HG03135 (cell line): ENCODE measurements around the gene KCNIP1.

Experiments
- ATAC-seq: cut with Tn5 transposase; IDR thresholded peaks from one replicate; pipeline ENCODE4 v1.9.1; 2021; ENCODE audit warnings: mild to moderate bottlenecking, moderate library complexity; ENCODE audit not compliant: unreplicated experiment

KCNIP1 gene

GRCh38 chr5:170700503-170700902 lies 196.7 kb downstream of the KCNIP1 start:
- no peak for ATAC-seq

GRCh38 chr5:170701334-170701733 lies 197.5 kb downstream of the KCNIP1 start:
- no peak for ATAC-seq

DNA sequence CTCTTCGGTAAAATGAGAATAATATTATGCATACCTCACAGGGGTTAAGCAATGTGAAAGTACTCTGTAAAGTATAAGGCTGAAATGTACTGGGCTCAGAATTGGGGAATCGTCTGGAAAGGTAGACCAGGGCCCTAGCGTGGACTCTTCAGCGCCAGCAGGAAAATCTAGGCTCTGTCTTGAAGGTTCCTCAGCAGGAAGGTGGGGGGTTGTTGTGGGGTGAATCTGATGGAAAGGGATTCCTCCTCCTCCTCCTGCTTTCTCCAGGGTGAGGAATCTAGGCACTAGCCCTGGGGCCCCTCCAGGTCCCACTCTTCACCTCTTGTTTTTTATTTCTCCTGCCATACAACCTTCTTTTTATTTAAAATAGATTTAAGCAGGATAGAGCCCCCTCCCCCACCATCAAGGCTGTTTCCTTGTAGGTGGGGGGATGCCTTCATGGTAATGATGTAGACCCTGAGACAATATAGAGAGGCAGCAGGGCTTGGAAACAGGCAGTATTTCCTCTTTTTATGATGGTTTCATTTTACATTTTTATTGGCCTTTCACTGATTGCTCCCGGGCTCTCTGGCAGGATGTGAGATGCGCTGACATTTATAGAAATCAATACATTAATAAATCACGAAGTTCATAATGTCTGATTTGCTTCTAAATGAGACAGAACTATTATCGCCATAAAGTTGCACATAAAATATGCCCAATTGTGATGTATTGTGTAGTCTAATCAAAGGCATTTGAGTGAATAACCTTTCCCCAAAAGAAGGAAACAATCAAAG lies 200.8 kb downstream of the KCNIP1 start:
- ATAC-seq, result no peak

GRCh38 chr5:170709640-170710039 lies 205.8 kb downstream of the KCNIP1 start:
- ATAC-seq, result no peak

DNA sequence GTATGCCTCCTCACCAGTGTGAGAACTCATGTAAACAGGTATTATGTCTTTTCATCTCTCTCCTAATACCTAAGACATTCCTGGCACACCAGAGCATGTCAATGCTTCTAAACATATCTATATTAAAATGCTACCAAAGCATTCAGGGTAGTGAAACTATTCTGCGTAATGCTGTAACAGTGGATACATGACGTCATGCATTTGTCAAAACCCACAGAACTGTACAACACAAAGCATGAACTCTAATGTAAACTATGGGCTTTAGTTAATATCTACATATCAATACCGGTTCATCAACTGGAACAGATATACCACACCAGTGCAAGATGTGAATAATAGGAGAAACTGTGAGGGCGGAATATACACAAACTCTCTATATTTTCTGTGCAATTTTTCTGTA lies 207.5 kb downstream of the KCNIP1 start:
- ATAC-seq, result no peak

DNA sequence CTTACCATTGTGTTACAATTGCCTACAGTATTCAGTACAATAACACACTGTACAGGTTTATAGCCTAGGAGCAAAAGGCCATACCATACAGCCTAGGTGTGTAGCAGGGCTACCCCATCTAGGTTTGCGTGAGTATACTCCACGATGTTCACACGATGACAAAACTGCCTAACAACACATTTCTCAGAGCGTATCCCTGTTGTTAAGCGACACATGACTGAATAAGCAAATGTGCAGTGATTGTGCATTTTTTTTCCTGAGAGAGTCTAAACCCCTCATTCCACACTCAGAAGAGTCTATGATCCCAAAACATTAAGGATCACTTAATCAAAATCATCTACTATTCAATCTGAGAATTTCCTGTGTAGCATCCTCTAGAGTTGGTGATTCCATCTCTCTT lies 211.3 kb downstream of the KCNIP1 start:
- ATAC-seq, result no peak

DNA sequence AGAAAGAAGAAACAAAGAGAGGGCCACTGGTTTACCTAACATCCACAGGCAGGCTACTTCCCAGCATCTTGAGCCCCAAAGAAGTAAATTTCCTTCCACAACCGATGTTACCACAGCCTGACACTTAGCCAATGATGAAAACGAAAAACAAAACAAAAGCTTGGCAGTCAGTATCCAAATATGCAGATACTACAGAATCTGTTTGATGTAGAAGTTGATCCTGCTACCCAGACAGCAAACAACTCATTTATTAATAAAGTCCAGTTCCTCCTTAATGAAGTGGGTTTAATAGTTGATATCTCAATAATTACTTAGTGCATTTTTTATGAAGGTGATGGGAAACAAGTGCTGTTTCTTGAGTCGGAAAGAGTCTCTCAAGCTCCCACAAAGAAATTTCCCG lies 212.6 kb downstream of the KCNIP1 start:
- no peak for ATAC-seq

GRCh38 chr5:170719551-170719950 lies 215.7 kb downstream of the KCNIP1 start:
- no peak for ATAC-seq

- no peak for ATAC-seq
Observed at GRCh38 chr5:170720179-170720578, 216.4 kb downstream of the KCNIP1 start.

DNA sequence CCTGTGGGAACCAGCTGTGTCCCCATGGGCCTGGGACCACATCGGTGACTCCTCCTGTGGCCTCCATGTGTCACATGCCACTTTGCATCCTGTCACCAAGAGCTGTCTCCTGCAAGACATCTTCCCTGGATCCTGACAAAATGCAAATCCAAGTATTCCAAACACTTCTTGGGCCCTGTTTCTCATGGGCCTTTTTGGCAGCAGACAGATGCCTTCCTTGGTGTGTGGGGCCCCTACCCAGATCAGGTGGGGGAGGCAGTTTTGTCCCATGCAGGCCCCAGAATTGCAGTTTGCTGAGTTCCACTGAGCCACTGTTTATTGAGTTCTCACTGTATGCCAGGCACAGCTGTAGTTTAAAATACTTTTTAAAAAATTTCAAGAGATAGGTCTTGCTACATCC lies 217.2 kb downstream of the KCNIP1 start:
- no peak for ATAC-seq

DNA sequence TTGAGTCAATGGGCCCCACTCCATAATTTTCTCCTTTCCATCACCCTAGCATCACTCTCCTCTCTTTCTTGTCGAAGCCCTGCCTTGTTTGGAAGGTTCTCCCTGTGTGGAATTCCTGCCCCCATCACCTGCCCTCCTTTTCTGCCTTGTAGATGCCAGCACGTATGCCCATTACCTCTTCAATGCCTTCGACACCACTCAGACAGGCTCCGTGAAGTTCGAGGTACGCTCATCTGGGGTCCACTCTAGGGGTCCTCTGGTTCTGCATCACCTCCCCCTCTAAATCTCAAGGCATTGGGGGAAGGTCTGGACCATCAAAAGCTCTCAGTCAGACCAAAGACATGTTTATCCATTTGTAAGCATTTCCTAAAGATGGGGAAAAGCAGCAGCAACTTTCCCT lies 217.9 kb downstream of the KCNIP1 start:
- no peak for ATAC-seq

DNA sequence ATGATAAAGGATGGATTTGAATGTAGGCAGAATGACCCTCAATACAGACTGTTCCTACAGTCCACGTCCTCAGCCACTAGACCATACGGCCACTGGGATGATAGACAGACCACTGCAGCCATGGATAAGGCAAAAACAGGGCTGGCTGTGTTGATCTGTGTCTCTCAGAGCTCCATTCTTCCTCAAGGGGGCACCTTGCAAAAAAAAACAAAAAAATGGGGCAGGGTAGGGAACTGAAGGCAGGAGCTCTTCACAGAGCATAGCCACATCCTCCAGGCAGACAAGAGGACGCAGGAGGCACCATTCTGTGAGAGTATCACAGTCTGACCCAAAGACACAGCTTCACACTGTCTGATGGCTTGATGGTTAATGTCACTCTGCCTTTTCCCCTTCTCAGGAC lies 218.5 kb downstream of the KCNIP1 start:
- ATAC-seq, result no peak

DNA sequence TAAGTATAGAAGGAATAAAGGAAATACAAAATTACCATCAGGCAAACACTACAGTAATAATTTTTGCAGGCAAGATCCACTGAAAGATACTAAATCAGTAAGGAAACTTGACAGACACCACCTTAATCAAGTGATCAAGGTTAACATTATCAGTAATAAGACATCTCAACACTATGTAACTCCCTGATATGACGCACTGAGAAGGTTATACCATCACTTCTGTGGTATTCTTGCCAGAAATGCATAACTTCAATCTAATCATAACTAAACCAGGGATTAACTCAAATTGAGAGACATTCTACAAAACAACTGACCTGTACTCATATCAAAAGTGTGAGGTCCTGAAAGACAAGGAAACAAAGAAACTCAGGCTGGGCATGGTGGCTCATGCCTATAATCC lies 227.2 kb downstream of the KCNIP1 start:
- no peak for ATAC-seq

DNA sequence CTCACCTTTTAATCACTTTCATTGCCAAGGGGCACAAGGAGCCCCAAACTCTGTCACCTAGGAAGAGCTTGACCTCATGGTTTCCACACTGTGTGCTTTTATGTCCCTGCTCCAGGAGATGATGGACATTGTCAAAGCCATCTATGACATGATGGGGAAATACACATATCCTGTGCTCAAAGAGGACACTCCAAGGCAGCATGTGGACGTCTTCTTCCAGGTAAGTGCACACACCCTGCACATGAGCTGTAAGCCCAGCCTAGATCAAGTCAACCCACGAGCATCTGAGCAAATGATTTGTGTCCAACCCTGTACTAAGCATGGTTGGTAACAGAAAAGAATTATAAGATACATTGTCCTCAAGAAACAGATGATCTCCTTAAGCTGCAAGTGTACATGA lies 228.9 kb downstream of the KCNIP1 start:
- ATAC-seq, result no peak

DNA sequence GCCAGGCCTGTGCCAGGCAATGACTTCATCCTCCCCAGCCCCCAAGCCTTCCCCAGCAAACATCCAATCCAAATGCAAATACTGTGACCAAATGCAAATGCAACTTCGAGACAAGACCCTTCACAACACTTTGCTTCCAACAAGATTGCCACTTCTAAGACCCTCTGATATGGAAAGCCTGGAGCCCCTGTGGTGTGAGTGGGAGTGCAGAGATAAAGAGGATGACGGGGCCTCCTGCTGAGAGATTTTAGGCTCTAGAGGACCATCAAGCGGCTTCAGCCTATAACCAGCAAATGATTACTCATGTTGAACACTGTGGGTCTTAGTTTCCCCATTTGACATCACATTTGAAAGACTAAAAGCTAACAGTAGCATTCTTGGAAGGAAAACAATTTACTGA lies 233.1 kb downstream of the KCNIP1 start:
- ATAC-seq, result no peak

GRCh38 chr5:170737591-170737990 lies 233.8 kb downstream of the KCNIP1 start:
- no peak for ATAC-seq

DNA sequence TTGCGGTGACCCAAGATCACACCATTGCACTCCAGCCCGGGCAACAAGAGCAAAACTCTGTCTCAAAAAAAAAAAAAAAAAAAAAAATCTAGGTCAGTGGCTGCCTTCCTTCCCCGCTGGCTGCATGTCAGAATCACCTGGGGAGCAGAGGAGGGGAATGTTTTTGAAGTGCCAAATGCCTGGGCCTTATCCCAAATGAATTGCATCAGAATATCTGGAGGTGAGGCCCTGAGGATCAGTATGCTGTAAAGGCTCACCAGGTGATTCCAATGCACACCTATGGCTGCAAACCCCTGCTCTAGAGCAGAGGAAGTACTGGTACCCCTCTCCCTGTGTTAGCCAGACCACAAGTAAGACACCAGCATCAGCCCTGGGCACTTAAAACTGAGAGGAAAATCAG lies 235.0 kb downstream of the KCNIP1 start:
- no peak for ATAC-seq

- ATAC-seq, result no peak
Observed at GRCh38 chr5:170739446-170739845, 235.6 kb downstream of the KCNIP1 start.

- no peak for ATAC-seq
Observed at GRCh38 chr5:170740551-170741205, 236.9 kb downstream of the KCNIP1 start.

GRCh38 chr5:170741801-170742200 lies 238.0 kb downstream of the KCNIP1 start:
- ATAC-seq, result no peak

DNA sequence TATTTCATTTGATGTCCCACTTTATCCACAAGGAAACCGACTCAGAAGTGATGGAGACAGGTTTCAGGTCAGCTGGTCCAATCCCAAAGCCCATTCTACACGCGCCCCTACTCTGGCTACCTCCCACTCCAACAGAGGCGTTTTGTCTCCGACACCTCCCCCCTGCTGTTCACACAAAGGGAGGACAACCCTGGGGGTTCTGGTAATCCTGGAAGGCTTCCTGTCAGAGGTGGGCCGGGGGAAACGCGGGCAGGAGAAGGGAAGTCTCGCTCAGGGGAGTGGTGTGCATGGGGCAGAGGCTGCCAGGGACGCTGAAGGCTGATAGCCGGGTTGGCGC lies 240.0 kb downstream of the KCNIP1 start:
- ATAC-seq, result no peak

- ATAC-seq, result no peak
Observed at GRCh38 chr5:170745481-170746071, 241.8 kb downstream of the KCNIP1 start.
